GM19351 (cell line): Measurements from ENCODE around the gene ARHGEF4.
A peak's percentile ranks its signal among the peaks of the same experiment; 100 is the strongest.

Experiments used
- ATAC-seq: cut with Tn5 transposase; IDR thresholded peaks from one replicate; pipeline ENCODE4 v1.9.1; 2021; ENCODE audit warnings: mild to moderate bottlenecking, moderate library complexity; ENCODE audit not compliant: unreplicated experiment

ARHGEF4 gene

GRCh38 chr2:130819226-130819607 is 17.5 kb upstream of the ARHGEF4 start:
- ATAC-seq, result no peak

- no peak for ATAC-seq
Measured at GRCh38 chr2:130819608-130820278, 17.0 kb upstream of the ARHGEF4 start.

DNA sequence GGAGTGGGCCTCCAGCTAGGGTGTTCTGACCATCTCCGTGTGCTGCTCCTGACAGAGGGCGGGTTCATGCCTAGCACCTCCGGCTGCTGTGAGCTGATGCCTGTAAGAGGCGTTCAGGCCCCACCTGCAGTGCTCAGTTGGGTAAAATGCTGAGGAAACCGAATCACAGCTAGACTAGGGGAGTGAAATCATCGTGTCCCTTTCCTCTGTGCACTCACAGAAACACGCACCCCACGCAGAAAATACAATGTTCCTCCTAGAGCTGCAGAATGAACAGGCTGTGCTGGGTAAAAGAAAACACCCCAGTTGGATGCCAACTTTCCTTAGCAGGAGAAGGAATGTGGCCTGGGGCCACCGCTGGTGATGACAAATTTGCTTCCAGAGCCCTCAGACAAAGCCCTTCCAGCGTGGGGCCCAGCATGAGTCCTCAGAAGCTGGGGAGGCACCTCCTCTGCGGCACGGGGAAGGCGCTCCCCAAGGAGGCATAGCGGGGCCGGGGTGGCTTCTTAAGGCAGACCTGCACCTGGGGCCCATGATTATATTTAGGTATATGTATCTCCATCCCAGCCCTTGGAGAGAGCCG is 16.3 kb upstream of the ARHGEF4 start:
- ATAC-seq, result no peak

DNA sequence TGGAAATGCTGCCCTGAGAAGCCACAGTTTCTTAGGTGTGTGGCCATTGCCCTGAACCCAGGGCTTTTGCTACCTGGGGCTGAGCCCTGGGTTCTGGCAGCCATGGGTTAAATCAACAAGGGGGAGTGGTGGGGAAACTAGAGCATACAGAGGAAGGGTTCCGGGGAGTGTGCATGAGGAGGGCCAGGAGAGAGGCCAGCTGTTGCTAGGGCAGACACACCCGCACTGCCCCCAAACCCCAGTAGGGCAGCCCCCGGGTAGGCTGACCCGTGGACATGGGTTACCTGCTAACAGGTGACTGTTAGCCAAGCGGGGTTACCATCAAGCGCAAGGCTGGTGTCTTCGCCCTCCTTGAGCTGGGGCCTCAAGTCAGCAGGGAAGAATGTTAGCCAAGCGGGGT is 14.8 kb upstream of the ARHGEF4 start:
- ATAC-seq, result no peak

DNA sequence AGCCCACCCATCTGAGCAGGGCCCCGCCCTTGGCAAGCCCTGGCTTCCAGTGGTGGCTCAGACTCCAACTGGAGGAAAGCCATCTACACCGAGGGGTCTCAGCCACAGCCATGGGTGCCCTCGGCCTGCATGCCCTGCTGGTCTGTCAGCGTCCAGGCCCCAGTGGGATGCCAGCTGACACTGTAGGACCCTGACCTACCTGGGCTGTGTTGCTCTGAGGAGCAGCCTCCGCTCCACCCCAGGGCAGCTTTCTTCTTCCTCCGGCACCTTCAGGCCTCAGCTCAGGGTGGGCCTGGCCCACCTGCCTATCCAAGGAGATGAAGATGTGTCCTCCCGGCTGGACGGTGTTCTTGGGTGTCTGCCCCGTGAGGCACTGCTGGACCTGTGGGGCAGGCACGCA is 13.9 kb upstream of the ARHGEF4 start:
- ATAC-seq, result no peak

- no peak for ATAC-seq
Measured at GRCh38 chr2:130823171-130823885, 13.4 kb upstream of the ARHGEF4 start.

DNA sequence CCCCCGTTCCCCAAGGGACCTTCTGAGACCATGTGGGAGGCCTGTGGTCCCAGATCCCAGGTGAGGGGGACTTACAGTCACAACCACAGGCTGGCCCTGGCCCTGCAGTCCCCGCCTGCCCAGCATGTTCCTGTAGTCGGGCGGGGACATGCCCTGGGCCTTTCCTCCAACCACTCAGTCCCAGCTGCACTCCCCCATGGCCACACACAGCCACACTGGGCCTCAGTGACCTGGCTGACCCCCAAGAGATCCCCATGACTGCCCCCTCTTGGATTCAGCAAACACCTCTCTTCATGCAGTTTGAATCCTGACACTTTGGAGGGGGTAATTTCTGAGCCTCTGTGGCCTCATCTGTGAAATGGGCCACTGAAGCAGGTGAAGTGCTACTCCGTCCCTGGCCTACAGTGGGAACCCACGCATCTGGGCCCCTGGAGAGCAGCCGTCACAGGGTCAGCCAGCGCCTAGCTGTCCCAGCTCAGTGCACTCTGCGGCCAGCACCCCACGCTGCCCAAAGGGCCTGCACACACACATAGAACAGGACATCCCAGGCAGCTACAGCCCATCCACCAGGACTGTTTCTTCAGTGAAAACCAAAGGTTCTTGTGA is 12.7 kb upstream of the ARHGEF4 start:
- peak; percentile 64 for ATAC-seq

DNA sequence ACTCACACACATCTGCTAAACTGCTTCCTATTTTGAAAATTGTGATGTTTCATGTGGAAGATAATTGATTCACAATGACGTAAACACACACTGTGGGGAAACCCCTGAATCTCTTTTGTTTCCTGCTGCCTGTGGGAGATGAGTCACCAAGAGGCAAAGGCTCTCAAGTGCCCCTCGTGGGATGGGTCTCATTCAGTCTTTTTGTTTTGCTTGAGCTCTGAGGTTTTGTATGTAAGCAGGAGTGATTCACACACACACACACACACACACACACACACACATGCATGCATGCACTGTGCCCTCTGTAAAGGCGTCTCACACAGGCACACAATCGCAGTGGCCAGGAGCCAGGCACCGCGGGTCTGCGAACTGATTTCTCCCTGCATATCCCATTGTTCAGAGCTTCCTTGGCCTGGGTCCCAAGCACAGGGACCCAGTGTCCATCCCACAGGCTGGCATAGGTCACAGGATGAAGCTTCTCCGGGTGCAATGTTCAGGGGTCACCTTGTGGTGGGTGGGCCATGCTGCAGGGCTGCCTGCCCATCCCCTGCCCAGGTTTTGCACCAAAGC is 12.1 kb upstream of the ARHGEF4 start:
- peak; percentile 89 for ATAC-seq

GRCh38 chr2:130825231-130825965 is 11.3 kb upstream of the ARHGEF4 start:
- ATAC-seq, result no peak

DNA sequence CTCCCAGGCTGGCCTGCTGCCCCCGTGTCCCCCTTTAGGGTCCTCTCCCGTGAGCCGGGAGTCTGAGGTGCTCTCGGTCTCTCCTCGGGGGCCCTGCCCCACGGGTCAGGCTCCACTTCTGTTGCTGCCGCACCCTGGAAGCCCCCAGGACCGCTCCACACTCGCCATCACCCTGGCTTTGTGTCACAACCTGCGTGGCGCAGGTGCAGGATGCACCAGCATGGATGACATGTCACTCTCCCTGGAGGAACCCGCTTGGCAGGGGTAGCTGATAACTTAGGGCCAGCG is 10.8 kb upstream of the ARHGEF4 start:
- no peak for ATAC-seq

GRCh38 chr2:130826419-130826818 is 10.3 kb upstream of the ARHGEF4 start:
- ATAC-seq, result no peak

DNA sequence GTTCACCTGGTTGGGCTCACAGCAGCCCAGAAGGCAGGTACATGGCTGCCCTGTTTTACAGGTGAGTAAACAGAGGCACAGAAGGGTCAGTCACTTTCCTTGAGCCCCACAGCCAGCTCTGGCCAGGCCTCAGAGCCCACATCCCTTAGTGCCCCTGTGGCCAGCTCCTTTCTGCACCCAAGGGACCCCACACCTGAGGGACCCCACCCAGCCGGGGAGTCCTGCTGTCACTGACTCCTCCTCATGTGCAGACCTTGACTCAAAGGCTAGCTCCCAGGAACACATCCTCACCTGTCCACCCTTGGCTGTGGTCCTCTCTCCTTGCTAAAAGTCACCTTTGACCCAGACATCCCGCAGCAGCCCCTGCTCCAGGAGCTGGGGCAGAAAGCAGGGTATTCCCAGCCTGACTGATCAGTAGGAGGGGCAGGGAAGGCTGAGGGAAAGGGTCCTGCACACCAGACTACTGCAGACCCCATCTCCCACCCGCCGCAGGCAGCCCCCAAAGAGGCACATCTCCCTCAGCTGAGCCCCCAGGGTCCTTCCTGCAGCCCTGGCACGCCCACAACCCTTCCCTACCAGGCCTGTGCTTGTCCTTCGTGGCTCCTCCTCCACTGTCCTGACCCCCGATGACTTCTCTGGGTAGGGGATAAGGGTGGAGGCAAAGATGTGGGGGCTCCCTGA is 9.8 kb upstream of the ARHGEF4 start:
- no peak for ATAC-seq

GRCh38 chr2:130827502-130828251 is 9.0 kb upstream of the ARHGEF4 start:
- ATAC-seq, result no peak

DNA sequence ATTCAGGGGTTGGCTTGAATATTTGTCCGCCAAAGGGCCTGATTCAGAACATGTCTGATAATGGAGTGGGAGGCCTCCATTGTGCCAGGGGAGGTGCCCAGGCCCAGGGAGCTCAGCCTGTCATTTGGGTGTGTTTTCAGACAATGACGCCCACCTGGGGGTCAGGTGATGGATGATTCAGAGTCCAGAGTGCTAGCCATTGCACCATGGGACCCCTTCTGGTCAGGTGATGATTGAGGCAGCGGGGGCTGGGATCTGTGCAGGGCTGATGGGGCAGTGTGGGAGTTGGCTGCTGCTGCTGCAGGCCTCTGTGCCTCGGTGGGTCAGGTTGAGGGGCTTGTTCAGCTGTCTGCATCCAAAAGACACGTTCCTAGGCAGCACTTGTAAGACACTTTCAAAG is 8.3 kb upstream of the ARHGEF4 start:
- no peak for ATAC-seq

DNA sequence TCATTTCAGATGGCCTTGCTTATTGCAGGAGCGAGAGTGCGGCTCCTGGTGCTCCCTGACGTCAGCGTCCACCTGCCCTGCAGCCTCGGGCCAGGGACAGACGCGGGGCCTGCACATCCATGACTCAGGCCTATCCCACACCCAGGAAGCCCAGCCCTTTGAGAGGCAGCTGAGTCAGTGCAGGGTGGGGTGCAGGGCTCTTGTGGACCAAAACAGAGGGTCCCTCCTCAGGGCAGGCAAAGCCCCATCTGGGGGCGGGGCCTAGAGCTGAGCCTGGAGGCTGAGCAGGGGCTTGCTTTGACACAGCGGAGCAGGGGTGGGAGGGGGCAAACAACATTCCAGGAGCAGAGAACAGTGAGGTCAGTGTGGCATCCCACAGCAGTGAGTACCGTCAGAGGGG is 7.7 kb upstream of the ARHGEF4 start:
- no peak for ATAC-seq

GRCh38 chr2:130830538-130830937 is 6.2 kb upstream of the ARHGEF4 start:
- no peak for ATAC-seq

- no peak for ATAC-seq
Measured at GRCh38 chr2:130831356-130831755, 5.4 kb upstream of the ARHGEF4 start.

- ATAC-seq, result no peak
Measured at GRCh38 chr2:130832296-130832940, 4.3 kb upstream of the ARHGEF4 start.
